Neural crest cell (in vitro differentiated cells): Measurements from ENCODE around the gene DNAJA3. TPM values are rescaled to one million over a fixed set of nuclear protein-coding genes. Genes with fewer than 3 reads are reported as not detected.

Source experiments
- DNase-seq: peaks from one replicate; pipeline ENCODE4 v3.0.0; 2021; ENCODE audit warnings: low read depth, mixed read lengths, low spot score
- H3K27ac Mint-ChIP-seq: one replicate; pipeline ENCODE4 v1.8.0; 2021; ENCODE audit warnings: mild to moderate bottlenecking, mixed read lengths; ENCODE audit not compliant: unreplicated experiment
- H3K27me3 Mint-ChIP-seq: 2 replicates; pipeline ENCODE4 v1.8.0; 2021; ENCODE audit warnings: low read depth, mild to moderate bottlenecking, mixed read lengths
- H3K36me3 Mint-ChIP-seq: 2 replicates; pipeline ENCODE4 v1.8.0; 2021; ENCODE audit warnings: low read depth, mild to moderate bottlenecking, mixed read lengths
- H3K4me1 Mint-ChIP-seq: 2 replicates; pipeline ENCODE4 v1.8.0; 2021; ENCODE audit warnings: mixed read lengths
- H3K4me3 Mint-ChIP-seq: one replicate; pipeline ENCODE4 v1.8.0; 2021; ENCODE audit warnings: mild to moderate bottlenecking, mixed read lengths
- H3K9me3 Mint-ChIP-seq: 2 replicates; pipeline ENCODE4 v1.8.0; 2021; ENCODE audit warnings: mixed read lengths
- CTCF ChIP-seq: fragments of 200-600 bp; sonication (generic); conservative IDR thresholded peaks from 2 replicates; pipeline ENCODE4 v1.5.0; 2021; ENCODE audit warnings: antibody characterized with exemption, mild to moderate bottlenecking
- total RNA-seq: library from RNA; stranded (reverse); gene quantifications from 2 replicates; pipeline ENCODE4 v1.2.1, GENCODE V29; 2021

The DNAJA3 gene
- total RNA-seq, 1 donor from 2014 or later = 45.1 TPM

- Mint-ChIP-seq H3K27ac (no peak overlapping the region), H3K36me3 (no peaks in the 10 kb centered on the region), H3K27me3 (no peaks in the 10 kb centered on the region), H3K4me1 (peaks cover 4% of the 10 kb centered on the region), H3K4me3 (no peak overlapping the region), H3K9me3 (no peaks in the 10 kb centered on the region)
- DNase-seq = no peak
- TF ChIP-seq CTCF = no peak
Observed at GRCh38 chr16:4489030-4489429, 63.4 kb downstream of the DNAJA3 start.

DNA sequence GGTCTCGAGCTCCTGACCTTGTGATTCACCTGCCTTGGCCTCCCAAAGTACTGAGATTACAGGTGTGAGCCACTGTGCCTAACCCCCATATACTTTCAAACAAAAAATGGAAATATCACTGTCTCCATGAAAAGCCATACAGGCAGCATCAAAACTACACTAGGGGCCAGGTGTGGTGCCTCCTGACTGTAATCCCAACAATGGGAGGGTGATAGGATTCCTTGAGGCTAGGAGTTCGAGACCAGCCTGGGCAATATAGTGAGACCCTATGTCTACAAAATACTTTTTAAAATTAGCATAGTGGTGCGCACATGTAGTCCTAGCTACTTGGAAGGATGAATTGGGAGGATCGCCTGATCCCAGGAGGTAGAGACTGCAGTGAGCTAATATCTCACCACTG lies 66.2 kb downstream of the DNAJA3 start:
- no peaks in the 10 kb centered on the region for H3K9me3 Mint-ChIP-seq
- TF ChIP-seq CTCF = no peak
- DNase-seq = no peak
- H3K4me3 Mint-ChIP-seq = no peak overlapping the region
- H3K4me1 Mint-ChIP-seq = peaks cover 4% of the 10 kb centered on the region
- no peak overlapping the region for H3K27ac Mint-ChIP-seq
- H3K36me3 Mint-ChIP-seq = no peaks in the 10 kb centered on the region
- no peaks in the 10 kb centered on the region for H3K27me3 Mint-ChIP-seq

DNA sequence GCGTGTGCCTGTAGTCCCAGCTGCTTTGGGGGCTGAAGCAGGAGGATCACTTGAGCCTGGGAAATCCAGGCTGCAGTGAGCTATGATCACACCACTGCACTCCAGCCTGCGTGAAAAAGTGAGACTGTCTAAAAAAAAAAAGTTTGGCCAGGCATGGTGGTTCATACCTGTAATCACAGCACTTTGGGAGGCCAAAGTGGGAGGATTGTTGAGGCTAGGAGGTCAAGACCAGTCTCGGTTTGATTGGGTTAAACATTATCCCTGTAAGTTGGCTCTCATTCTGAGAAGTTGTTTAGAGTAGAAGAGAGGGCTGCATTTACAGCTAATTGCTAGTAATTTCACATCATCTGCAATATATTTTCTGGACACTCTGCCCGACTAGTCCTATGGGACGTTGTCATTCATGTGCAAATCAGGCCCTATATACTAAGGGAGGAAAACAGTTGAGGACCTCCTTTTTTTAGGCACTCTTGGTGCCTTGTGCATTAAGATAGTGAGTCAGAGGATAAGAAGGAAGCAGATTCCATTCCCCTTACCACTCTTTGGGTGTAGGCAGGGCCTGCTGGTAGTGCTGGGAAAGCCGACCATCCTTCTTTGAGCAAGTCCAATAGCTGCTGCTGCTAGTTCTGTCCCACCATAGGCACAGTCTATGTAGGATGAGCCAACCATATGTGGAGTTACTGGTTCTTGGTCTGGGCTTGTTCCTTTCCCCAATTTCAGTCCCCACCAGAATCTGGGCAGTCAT lies 69.2 kb downstream of the DNAJA3 start:
- Mint-ChIP-seq H3K27ac (no peak overlapping the region), H3K9me3 (no peaks in the 10 kb centered on the region), H3K4me3 (no peak overlapping the region), H3K4me1 (no peaks in the 10 kb centered on the region), H3K36me3 (no peaks in the 10 kb centered on the region), H3K27me3 (no peaks in the 10 kb centered on the region)
- TF ChIP-seq CTCF = no peak
- DNase-seq = no peak

DNA sequence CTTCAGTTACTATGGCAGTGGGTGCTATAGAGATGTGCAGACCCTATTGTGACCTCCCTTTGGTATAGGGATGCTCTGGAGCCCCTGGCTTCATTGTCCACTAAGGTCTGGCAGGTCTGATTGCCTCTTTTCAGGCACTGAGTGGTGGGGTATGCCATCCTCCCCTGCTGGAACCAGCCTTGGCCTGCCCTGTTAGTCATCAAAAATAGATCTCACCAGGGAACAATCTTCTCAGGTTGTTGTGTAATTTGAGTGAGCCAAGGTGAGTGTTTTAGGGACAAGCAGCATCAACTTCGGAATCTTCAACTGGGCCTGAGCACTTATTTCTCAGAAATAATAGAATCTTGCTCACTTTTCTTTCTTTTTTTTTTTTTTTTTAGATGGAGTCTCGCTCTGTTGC lies 70.1 kb downstream of the DNAJA3 start:
- no peak overlapping the region for H3K27ac Mint-ChIP-seq
- TF ChIP-seq CTCF = no peak
- peaks cover 3% of the 10 kb centered on the region for H3K4me1 Mint-ChIP-seq
- no peaks in the 10 kb centered on the region for H3K27me3 Mint-ChIP-seq
- DNase-seq = no peak
- no peak overlapping the region for H3K4me3 Mint-ChIP-seq
- H3K9me3 Mint-ChIP-seq = no peaks in the 10 kb centered on the region
- H3K36me3 Mint-ChIP-seq = no peaks in the 10 kb centered on the region

- Mint-ChIP-seq H3K9me3 (no peaks in the 10 kb centered on the region), H3K36me3 (no peaks in the 10 kb centered on the region), H3K4me1 (peaks cover 8% of the 10 kb centered on the region), H3K27ac (no peak overlapping the region), H3K4me3 (no peak overlapping the region), H3K27me3 (no peaks in the 10 kb centered on the region)
- TF ChIP-seq CTCF = no peak
- DNase-seq = no peak
Observed at GRCh38 chr16:4496305-4496704, 70.6 kb downstream of the DNAJA3 start.
